GM23338 (cell line): ENCODE measurements around the gene BCKDHA. TPM values are rescaled to one million over a fixed set of nuclear protein-coding genes. Genes with fewer than 3 reads are reported as not detected.
"Not testable (repeated sequence)": the region's sequence is repeated elsewhere in the genome, so short reads cannot be mapped to it uniquely, and the experiment has no call there.

ENCODE experiments used
- ATAC-seq: fragments of 200-7000 bp; cut with Tn5 transposase; 3 replicates; pipeline ENCODE4 v1.9.1; 2020
- DNase-seq: peaks from one replicate; pipeline ENCODE4 v3.0.0-alpha.2; 2015; ENCODE audit warnings: low spot score
- H2AFZ ChIP-seq: fragments of 200-600 bp; sonication (generic); 2 replicates; pipeline ENCODE4 v1.8.0; 2016; ENCODE audit warnings: antibody characterized with exemption, mild to moderate bottlenecking, moderate library complexity
- H3F3A ChIP-seq: fragments of 200-600 bp; sonication (generic); replicated peaks from 2 replicates; pipeline ENCODE4 v1.8.0; 2017; ENCODE audit warnings: antibody characterized with exemption, mixed run types, low read depth
- H3K27ac ChIP-seq: fragments of 200-600 bp; sonication (generic); 2 replicates; pipeline ENCODE4 v1.6.1; 2016; ENCODE audit warnings: low read depth
- H3K27me3 ChIP-seq: fragments of 200-600 bp; sonication (generic); 2 replicates; pipeline ENCODE4 v1.8.0; 2016; ENCODE audit warnings: mild to moderate bottlenecking, mixed run types, moderate library complexity; ENCODE audit not compliant: insufficient read depth
- H3K36me3 ChIP-seq: fragments of 200-600 bp; sonication (generic); 2 replicates; pipeline ENCODE4 v1.8.0; 2016; ENCODE audit warnings: mild to moderate bottlenecking; ENCODE audit not compliant: insufficient read depth
- H3K4me1 ChIP-seq: fragments of 200-600 bp; sonication (generic); 2 replicates; pipeline ENCODE4 v1.8.0; 2016; ENCODE audit warnings: mild to moderate bottlenecking, moderate library complexity; ENCODE audit not compliant: insufficient read depth
- H3K4me2 ChIP-seq: fragments of 200-600 bp; sonication (generic); 2 replicates; pipeline ENCODE4 v1.7.1; 2017; ENCODE audit warnings: mixed run types
- H3K4me3 ChIP-seq: fragments of 200-600 bp; sonication (generic); 2 replicates; pipeline ENCODE4 v1.6.1; 2016; ENCODE audit warnings: mixed run types
- H3K79me2 ChIP-seq: fragments of 200-600 bp; sonication (generic); replicated peaks from 2 replicates; pipeline ENCODE4 v1.8.0; 2017; ENCODE audit warnings: mild to moderate bottlenecking; ENCODE audit not compliant: insufficient read depth
- H3K9me2 ChIP-seq: fragments of 200-600 bp; sonication (generic); 2 replicates; pipeline ENCODE4 v1.8.0; 2017; ENCODE audit not compliant: insufficient read depth
- H4K20me1 ChIP-seq: fragments of 200-600 bp; sonication (generic); replicated peaks from 2 replicates; pipeline ENCODE4 v1.8.0; 2017; ENCODE audit warnings: mild to moderate bottlenecking; ENCODE audit not compliant: insufficient read depth
- H3K27ac Mint-ChIP-seq: 2 replicates; pipeline ENCODE4 v1.8.0; 2020; ENCODE audit warnings: inconsistent platforms, mild to moderate bottlenecking, moderate library complexity, mixed read lengths
- H3K27me3 Mint-ChIP-seq: 3 replicates; pipeline ENCODE4 v1.8.0; 2022; ENCODE audit warnings: low read depth, mild to moderate bottlenecking, moderate library complexity, mixed read lengths, inconsistent platforms; ENCODE audit not compliant: insufficient read depth, poor library complexity
- H3K36me3 Mint-ChIP-seq: 3 replicates; pipeline ENCODE4 v1.8.0; 2021; ENCODE audit warnings: low read depth, mild to moderate bottlenecking, inconsistent platforms, moderate library complexity, mixed read lengths
- H3K4me1 Mint-ChIP-seq: 3 replicates; pipeline ENCODE4 v1.8.0; 2020; ENCODE audit warnings: mild to moderate bottlenecking, inconsistent platforms, mixed read lengths
- H3K4me3 Mint-ChIP-seq: 3 replicates; pipeline ENCODE4 v1.8.0; 2021; ENCODE audit warnings: moderate library complexity, mild to moderate bottlenecking, inconsistent platforms, mixed read lengths
- H3K9me3 Mint-ChIP-seq: 3 replicates; pipeline ENCODE4 v1.8.0; 2020; ENCODE audit warnings: moderate library complexity, mild to moderate bottlenecking, inconsistent platforms, mixed read lengths
- CREB1 ChIP-seq: fragments of 250-450 bp; sonication (Bioruptor Pico); IDR thresholded peaks from 2 replicates; pipeline ENCODE4 v1.5.0; 2020; ENCODE audit warnings: low read depth, mild to moderate bottlenecking, moderate library complexity
- JUNB ChIP-seq: IDR thresholded peaks from one replicate; pipeline ENCODE4 v1.6.1; 2016; ENCODE audit warnings: antibody characterized with exemption; ENCODE audit not compliant: unreplicated experiment
- NANOG ChIP-seq: IDR thresholded peaks from 2 replicates; pipeline ENCODE4 v1.6.1; 2016; ENCODE audit warnings: antibody characterized with exemption, borderline replicate concordance
- POLR2AphosphoS5 ChIP-seq: IDR thresholded peaks from 2 replicates; pipeline ENCODE4 v1.6.1; 2016; ENCODE audit warnings: antibody characterized with exemption, low read depth
- STAT1 ChIP-seq: IDR thresholded peaks from one replicate; pipeline ENCODE4 v1.6.1; 2016; ENCODE audit warnings: antibody characterized with exemption; ENCODE audit not compliant: unreplicated experiment
- polyA plus RNA-seq: library from polyadenylated mRNA; unstranded; fragments of >200 nt; fragmentation: Nextera tagmentation; extraction: Ambion mirVana; gene quantifications from 2 replicates; pipeline ENCODE4 v1.2.1, GENCODE V29; 2016
- small RNA-seq: library from RNA; depleted of rRNA; stranded (forward); fragments of <200 nt; gene quantifications from one replicate; pipeline ENCODE3, GENCODE V24; 2014; ENCODE audit warnings: low replicate concordance
- total RNA-seq: library from RNA; depleted of rRNA; stranded (reverse); fragments of >200 nt; shearing (Covaris generic); gene quantifications from 2 replicates; pipeline ENCODE4 v1.2.3, GENCODE V29; 2014; rRNA removed
- TF ChIP-seq, protein P1 (sequence below): IDR thresholded peaks from one replicate; pipeline ENCODE4 v1.6.1; 2018; ENCODE audit warnings: antibody characterized with exemption; ENCODE audit not compliant: unreplicated experiment
- TF ChIP-seq, protein P2 (sequence below): IDR thresholded peaks from 2 replicates; pipeline ENCODE4 v1.6.1; 2016; ENCODE audit warnings: antibody characterized with exemption

The BCKDHA gene
- total and polyA plus RNA-seq, 2 experiments from 2014 or later: 15.0 to 42.4 TPM

DNA sequence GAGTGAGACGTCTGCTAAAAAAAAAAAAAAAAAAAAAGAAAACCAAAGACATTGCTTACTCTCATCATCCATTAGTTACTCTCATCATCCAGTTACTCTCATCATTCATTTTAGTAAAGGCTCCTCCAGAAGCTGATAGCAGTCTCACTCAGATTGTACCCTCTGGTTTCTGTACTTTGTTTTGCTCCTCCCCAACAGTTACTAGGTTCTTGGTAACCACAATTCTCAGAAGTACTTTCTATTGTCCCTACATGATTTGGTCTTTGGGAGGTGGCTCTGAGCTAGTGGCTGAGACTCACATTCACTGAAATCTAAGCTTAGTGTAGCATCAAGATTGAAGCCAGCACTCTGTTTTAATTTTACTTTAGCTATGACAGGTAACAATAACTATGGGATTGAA, 59.6 kb downstream of the BCKDHA start (continued):
- TF ChIP-seq POLR2AphosphoS5 (no peak), CREB1 (CRISPR knock-in tag) (no peak), JUNB (no peak), NANOG (no peak)
- TF ChIP-seq, protein P1, sequence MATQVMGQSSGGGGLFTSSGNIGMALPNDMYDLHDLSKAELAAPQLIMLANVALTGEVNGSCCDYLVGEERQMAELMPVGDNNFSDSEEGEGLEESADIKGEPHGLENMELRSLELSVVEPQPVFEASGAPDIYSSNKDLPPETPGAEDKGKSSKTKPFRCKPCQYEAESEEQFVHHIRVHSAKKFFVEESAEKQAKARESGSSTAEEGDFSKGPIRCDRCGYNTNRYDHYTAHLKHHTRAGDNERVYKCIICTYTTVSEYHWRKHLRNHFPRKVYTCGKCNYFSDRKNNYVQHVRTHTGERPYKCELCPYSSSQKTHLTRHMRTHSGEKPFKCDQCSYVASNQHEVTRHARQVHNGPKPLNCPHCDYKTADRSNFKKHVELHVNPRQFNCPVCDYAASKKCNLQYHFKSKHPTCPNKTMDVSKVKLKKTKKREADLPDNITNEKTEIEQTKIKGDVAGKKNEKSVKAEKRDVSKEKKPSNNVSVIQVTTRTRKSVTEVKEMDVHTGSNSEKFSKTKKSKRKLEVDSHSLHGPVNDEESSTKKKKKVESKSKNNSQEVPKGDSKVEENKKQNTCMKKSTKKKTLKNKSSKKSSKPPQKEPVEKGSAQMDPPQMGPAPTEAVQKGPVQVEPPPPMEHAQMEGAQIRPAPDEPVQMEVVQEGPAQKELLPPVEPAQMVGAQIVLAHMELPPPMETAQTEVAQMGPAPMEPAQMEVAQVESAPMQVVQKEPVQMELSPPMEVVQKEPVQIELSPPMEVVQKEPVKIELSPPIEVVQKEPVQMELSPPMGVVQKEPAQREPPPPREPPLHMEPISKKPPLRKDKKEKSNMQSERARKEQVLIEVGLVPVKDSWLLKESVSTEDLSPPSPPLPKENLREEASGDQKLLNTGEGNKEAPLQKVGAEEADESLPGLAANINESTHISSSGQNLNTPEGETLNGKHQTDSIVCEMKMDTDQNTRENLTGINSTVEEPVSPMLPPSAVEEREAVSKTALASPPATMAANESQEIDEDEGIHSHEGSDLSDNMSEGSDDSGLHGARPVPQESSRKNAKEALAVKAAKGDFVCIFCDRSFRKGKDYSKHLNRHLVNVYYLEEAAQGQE: no peak

DNA sequence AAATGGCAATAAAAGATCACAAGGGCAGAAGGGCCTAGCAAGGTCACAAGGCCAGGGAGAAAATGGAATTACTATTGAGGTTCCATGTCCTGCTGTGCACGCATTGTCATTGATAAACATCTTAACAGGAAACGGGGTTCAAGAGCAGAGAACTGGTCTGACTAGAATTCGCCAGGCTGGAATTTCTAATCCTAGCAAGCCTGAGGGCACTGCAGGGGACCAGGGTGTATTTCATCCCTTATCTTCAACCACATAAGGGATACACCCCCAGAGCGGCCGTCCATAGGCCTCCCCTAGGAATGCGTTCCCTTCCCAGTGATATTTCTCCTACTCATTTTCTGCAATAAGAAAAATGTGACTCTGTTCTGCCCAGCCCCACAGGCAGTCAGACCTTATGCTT, 64.9 kb downstream of the BCKDHA start:
- H3K27ac Mint-ChIP-seq: no peak overlapping the region
- H2AFZ ChIP-seq: no peak overlapping the region
- no peaks in the 10 kb centered on the region for H3K4me1 Mint-ChIP-seq
- no peaks in the 10 kb centered on the region for H3K27me3 ChIP-seq
- H4K20me1 ChIP-seq: no peaks in the 10 kb centered on the region
- no peaks in the 10 kb centered on the region for H3K36me3 ChIP-seq
- no peak overlapping the region for H3K4me3 Mint-ChIP-seq
- ATAC-seq (no peak), DNase-seq (peak; percentile 59)
- peaks cover 7% of the 10 kb centered on the region for H3K36me3 Mint-ChIP-seq
- H3K27ac ChIP-seq: no peak overlapping the region
- TF ChIP-seq STAT1: no peak
- TF ChIP-seq NANOG: no peak
- TF ChIP-seq, protein P2, sequence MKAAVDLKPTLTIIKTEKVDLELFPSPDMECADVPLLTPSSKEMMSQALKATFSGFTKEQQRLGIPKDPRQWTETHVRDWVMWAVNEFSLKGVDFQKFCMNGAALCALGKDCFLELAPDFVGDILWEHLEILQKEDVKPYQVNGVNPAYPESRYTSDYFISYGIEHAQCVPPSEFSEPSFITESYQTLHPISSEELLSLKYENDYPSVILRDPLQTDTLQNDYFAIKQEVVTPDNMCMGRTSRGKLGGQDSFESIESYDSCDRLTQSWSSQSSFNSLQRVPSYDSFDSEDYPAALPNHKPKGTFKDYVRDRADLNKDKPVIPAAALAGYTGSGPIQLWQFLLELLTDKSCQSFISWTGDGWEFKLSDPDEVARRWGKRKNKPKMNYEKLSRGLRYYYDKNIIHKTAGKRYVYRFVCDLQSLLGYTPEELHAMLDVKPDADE: no peak
- TF ChIP-seq POLR2AphosphoS5: no peak
- no peaks in the 10 kb centered on the region for H3K9me2 ChIP-seq
- no peaks in the 10 kb centered on the region for H3F3A ChIP-seq
- no peak overlapping the region for H3K4me2 ChIP-seq
- no peaks in the 10 kb centered on the region for H3K79me2 ChIP-seq
- H3K9me3 Mint-ChIP-seq: peaks cover 29% of the 10 kb centered on the region
- H3K4me3 ChIP-seq: no peak overlapping the region
- no peaks in the 10 kb centered on the region for H3K4me1 ChIP-seq
- no peaks in the 10 kb centered on the region for H3K27me3 Mint-ChIP-seq

DNA sequence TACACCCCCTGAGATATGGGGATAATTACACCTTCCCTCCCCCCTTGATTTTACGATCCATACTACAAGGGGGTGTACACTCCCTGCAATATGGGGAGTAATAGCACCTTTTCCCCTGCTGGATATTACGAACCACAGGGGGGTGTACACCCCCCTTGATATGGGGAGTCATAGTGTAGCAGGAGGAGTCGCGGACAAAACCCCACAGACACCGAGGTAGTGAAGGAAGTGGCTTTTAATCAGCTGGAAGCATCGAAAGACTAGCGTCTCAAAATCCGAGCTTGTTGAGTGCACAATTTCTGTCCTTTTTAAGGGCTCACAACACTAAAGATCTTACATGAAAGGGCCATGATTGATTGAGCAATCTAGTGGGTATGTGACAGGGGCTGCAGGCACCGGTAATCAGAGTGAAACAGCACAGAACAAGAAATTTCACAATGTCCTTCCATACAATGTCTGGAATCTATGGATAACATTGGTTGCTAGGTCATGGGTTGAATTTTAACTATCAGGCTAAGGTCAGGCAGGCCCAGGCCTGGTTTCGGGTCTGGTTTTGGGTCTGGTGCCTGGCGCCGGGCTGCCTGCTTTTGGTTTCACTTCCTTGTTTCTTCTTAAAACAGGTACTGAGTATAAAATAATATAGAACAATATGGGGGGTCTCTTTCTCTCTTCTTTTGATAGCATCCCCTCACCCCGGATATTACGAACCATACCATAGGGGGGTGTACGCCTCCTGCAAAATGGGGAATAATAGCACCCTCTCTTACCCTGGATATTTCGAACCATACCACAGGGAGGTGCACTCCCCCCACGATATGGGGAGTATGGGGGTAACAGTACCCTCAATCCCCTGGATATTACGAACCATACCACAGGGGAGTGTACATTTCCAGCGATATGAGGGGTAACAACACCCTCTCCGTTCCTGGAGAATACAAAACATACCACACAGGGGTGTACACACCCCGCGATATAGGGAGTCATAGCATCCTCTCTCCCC, 65.9 kb downstream of the BCKDHA start:
- DNase-seq, H2AFZ ChIP-seq, H3K36me3 Mint-ChIP-seq, H3K27me3 ChIP-seq, H3K36me3 ChIP-seq, H3K4me1 Mint-ChIP-seq, H3K27me3 Mint-ChIP-seq, ATAC-seq, H3K4me3 Mint-ChIP-seq, H3K27ac ChIP-seq, H3K27ac Mint-ChIP-seq, H3K79me2 ChIP-seq, H3K4me2 ChIP-seq, H4K20me1 ChIP-seq, H3K4me3 ChIP-seq, H3K4me1 ChIP-seq, H3F3A ChIP-seq, H3K9me2 ChIP-seq: not testable (repeated sequence)
- H3K9me3 Mint-ChIP-seq: peaks cover 29% of the 10 kb centered on the region

Small RNA genes lying within 50 kb of the gene (small RNA-seq; reads per million reads assigned to genes)
- gene RF00017: not detected

Other genes with a start within 250 kb of the BCKDHA start
- gene CYP2S1, start 204.6 kb upstream of the BCKDHA start, total RNA-seq: 272 and 315 TPM in 2 replicates
- 130 and 137 TPM in 2 replicates for gene CYP2S1, start 204.6 kb upstream of the BCKDHA start, polyA plus RNA-seq
- 23.7 and 28.4 TPM in 2 replicates for gene AXL, start 178.6 kb upstream of the BCKDHA start, total RNA-seq
- 7.5 and 9.0 TPM in 2 replicates for gene AXL, start 178.6 kb upstream of the BCKDHA start, polyA plus RNA-seq
- 166 and 204 TPM in 2 replicates for gene HNRNPUL1, start 133.4 kb upstream of the BCKDHA start, total RNA-seq
- gene HNRNPUL1, start 133.4 kb upstream of the BCKDHA start, polyA plus RNA-seq: 204 and 207 TPM in 2 replicates
- gene CCDC97, start 87.6 kb upstream of the BCKDHA start, total RNA-seq: 8.0 and 9.7 TPM in 2 replicates
- gene CCDC97, start 87.6 kb upstream of the BCKDHA start, polyA plus RNA-seq: 8.2 and 11.0 TPM in 2 replicates
- 6.7 and 7.9 TPM in 2 replicates for gene TGFB1, start 43.9 kb upstream of the BCKDHA start, total RNA-seq
- gene TGFB1, start 43.9 kb upstream of the BCKDHA start, polyA plus RNA-seq: 0.99 and 1.4 TPM in 2 replicates
- 2.7 and 3.0 TPM in 2 replicates for gene B9D2, start 33.7 kb upstream of the BCKDHA start, total RNA-seq
- 4.9 and 7.4 TPM in 2 replicates for gene B9D2, start 33.7 kb upstream of the BCKDHA start, polyA plus RNA-seq
- gene TMEM91, start 21.3 kb upstream of the BCKDHA start, total RNA-seq: 9.3 and 9.5 TPM in 2 replicates
- 8.1 and 10.6 TPM in 2 replicates for gene TMEM91, start 21.3 kb upstream of the BCKDHA start, polyA plus RNA-seq
- 65.1 and 65.4 TPM in 2 replicates for gene EXOSC5, start 459 bp upstream of the BCKDHA start, total RNA-seq
- 116 and 125 TPM in 2 replicates for gene EXOSC5, start 459 bp upstream of the BCKDHA start, polyA plus RNA-seq
- 0.70 and 1.8 TPM in 2 replicates for gene B3GNT8, start 29.6 kb downstream of the BCKDHA start, total RNA-seq
- 0.71 TPM in 2 replicates for gene B3GNT8, start 29.6 kb downstream of the BCKDHA start, polyA plus RNA-seq
- gene DMAC2, start 42.1 kb downstream of the BCKDHA start, total RNA-seq: 83.5 and 86.5 TPM in 2 replicates
- gene DMAC2, start 42.1 kb downstream of the BCKDHA start, polyA plus RNA-seq: 74.5 and 77.2 TPM in 2 replicates
- gene ERICH4, start 45.3 kb downstream of the BCKDHA start, total RNA-seq: not detected in 2 replicates
- gene ERICH4, start 45.3 kb downstream of the BCKDHA start, polyA plus RNA-seq: not detected in 2 replicates
- not detected in 2 replicates for gene CEACAM21, start 178.3 kb downstream of the BCKDHA start, total RNA-seq
- gene CEACAM21, start 178.3 kb downstream of the BCKDHA start, polyA plus RNA-seq: not detected in 2 replicates
- not detected in 2 replicates for gene CEACAM4, start 229.3 kb downstream of the BCKDHA start, total RNA-seq
- gene CEACAM4, start 229.3 kb downstream of the BCKDHA start, polyA plus RNA-seq: not detected in 2 replicates